Mononuclear cell (primary cell): Measurements from ENCODE around the gene GNB1L. TPM values are rescaled to one million over a fixed set of nuclear protein-coding genes. Genes with fewer than 3 reads are reported as not detected.

Experiments
- H3K27me3 ChIP-seq: 2 replicates; pipeline ENCODE4 v1.6.0; 2011; ENCODE audit warnings: low read length, control low read depth; ENCODE audit not compliant: insufficient read depth
- H3K4me1 ChIP-seq: 2 replicates; pipeline ENCODE4 v1.5.1; 2011; ENCODE audit warnings: mild to moderate bottlenecking, low read length, control low read depth; ENCODE audit not compliant: insufficient read depth
- H3K4me3 ChIP-seq: 2 replicates; pipeline ENCODE4 v1.5.1; 2011; ENCODE audit warnings: mild to moderate bottlenecking, low read length, moderate library complexity
- H3K9me3 ChIP-seq: 2 replicates; pipeline ENCODE4 v1.5.1; 2011; ENCODE audit warnings: low read depth, mild to moderate bottlenecking, control low read depth, low read length
- total RNA-seq: library from RNA; depleted of rRNA; stranded (reverse); fragments of >200 nt; gene quantifications from one replicate; pipeline ENCODE4 v1.2.3, GENCODE V29; 2012

Gene GNB1L
- 1.0 TPM for total RNA-seq

- peaks cover 31% of the 10 kb centered on the region for H3K4me1 ChIP-seq
- peak within 1 kb of the TSS; percentile 72 for H3K4me3 ChIP-seq
- no peaks in the 10 kb centered on the region for H3K9me3 ChIP-seq
- no peaks in the 10 kb centered on the region for H3K27me3 ChIP-seq
Measured at GRCh38 chr22:19854778-19855503, at the start of gene GNB1L, which contains the start of gene RTL10. Gene GNB1L, minus strand, starts transcription at chr22:19854874. Its CDS starts 33,519 bp downstream, at chr22:19821355. Gene RTL10, minus strand, starts transcription at chr22:19854874. Its CDS starts 2,613 bp downstream, at chr22:19852261.

- Histone ChIP-seq H3K4me3 (no peak overlapping the region), H3K9me3 (no peaks in the 10 kb centered on the region), H3K27me3 (no peaks in the 10 kb centered on the region), H3K4me1 (no peaks in the 10 kb centered on the region)
Measured at GRCh38 chr22:19904174-19904856, 49.6 kb upstream of the GNB1L start.

- Histone ChIP-seq H3K4me3 (no peak overlapping the region), H3K4me1 (no peaks in the 10 kb centered on the region), H3K27me3 (no peaks in the 10 kb centered on the region), H3K9me3 (no peaks in the 10 kb centered on the region)
Measured at GRCh38 chr22:19903513-19903912, 48.8 kb upstream of the GNB1L start.

GRCh38 chr22:19903031-19903430, 48.4 kb upstream of the GNB1L start:
- H3K9me3 ChIP-seq: no peaks in the 10 kb centered on the region
- H3K27me3 ChIP-seq: no peaks in the 10 kb centered on the region
- no peaks in the 10 kb centered on the region for H3K4me1 ChIP-seq
- no peak overlapping the region for H3K4me3 ChIP-seq

- Histone ChIP-seq H3K4me3 (no peak overlapping the region), H3K4me1 (no peaks in the 10 kb centered on the region), H3K9me3 (no peaks in the 10 kb centered on the region), H3K27me3 (no peaks in the 10 kb centered on the region)
Measured at GRCh38 chr22:19902245-19902715, 47.6 kb upstream of the GNB1L start.

GRCh38 chr22:19901577-19902244, 47.0 kb upstream of the GNB1L start:
- H3K27me3 ChIP-seq: no peaks in the 10 kb centered on the region
- H3K4me1 ChIP-seq: no peaks in the 10 kb centered on the region
- H3K9me3 ChIP-seq: no peaks in the 10 kb centered on the region
- H3K4me3 ChIP-seq: no peak overlapping the region

- no peaks in the 10 kb centered on the region for H3K27me3 ChIP-seq
- H3K4me1 ChIP-seq: no peaks in the 10 kb centered on the region
- no peak overlapping the region for H3K4me3 ChIP-seq
- no peaks in the 10 kb centered on the region for H3K9me3 ChIP-seq
Measured at GRCh38 chr22:19900707-19901436, 46.2 kb upstream of the GNB1L start.

- Histone ChIP-seq H3K9me3 (no peaks in the 10 kb centered on the region), H3K4me1 (peaks cover 7% of the 10 kb centered on the region), H3K27me3 (no peaks in the 10 kb centered on the region), H3K4me3 (no peak overlapping the region)
Measured at GRCh38 chr22:19898831-19899567, 44.3 kb upstream of the GNB1L start.

- no peaks in the 10 kb centered on the region for H3K9me3 ChIP-seq
- peaks cover 15% of the 10 kb centered on the region for H3K4me1 ChIP-seq
- H3K4me3 ChIP-seq: no peak overlapping the region
- H3K27me3 ChIP-seq: no peaks in the 10 kb centered on the region
Measured at GRCh38 chr22:19898145-19898544, 43.5 kb upstream of the GNB1L start.

GRCh38 chr22:19897726-19898125, 43.1 kb upstream of the GNB1L start:
- no peak overlapping the region for H3K4me3 ChIP-seq
- no peaks in the 10 kb centered on the region for H3K9me3 ChIP-seq
- peaks cover 19% of the 10 kb centered on the region for H3K4me1 ChIP-seq
- no peaks in the 10 kb centered on the region for H3K27me3 ChIP-seq

GRCh38 chr22:19896665-19897355, 42.1 kb upstream of the GNB1L start:
- H3K9me3 ChIP-seq: no peaks in the 10 kb centered on the region
- no peaks in the 10 kb centered on the region for H3K27me3 ChIP-seq
- no peak overlapping the region for H3K4me3 ChIP-seq
- H3K4me1 ChIP-seq: peaks cover 29% of the 10 kb centered on the region

GRCh38 chr22:19895160-19895849, 40.6 kb upstream of the GNB1L start:
- H3K4me3 ChIP-seq: no peak overlapping the region
- H3K9me3 ChIP-seq: no peaks in the 10 kb centered on the region
- H3K4me1 ChIP-seq: peaks cover 44% of the 10 kb centered on the region
- no peaks in the 10 kb centered on the region for H3K27me3 ChIP-seq

- Histone ChIP-seq H3K9me3 (no peaks in the 10 kb centered on the region), H3K4me3 (no peak overlapping the region), H3K27me3 (no peaks in the 10 kb centered on the region), H3K4me1 (peaks cover 44% of the 10 kb centered on the region)
Measured at GRCh38 chr22:19893363-19893762, 38.7 kb upstream of the GNB1L start.
